AG10803 (cell line): ENCODE data around the gene MEF2D.

Source experiments
- DNase-seq: peaks from one replicate; pipeline ENCODE4 v3.0.0; 2010; ENCODE audit warnings: low read depth
- H3K4me3 ChIP-seq: 2 replicates; pipeline ENCODE4 v1.5.1; 2011; ENCODE audit warnings: mild to moderate bottlenecking, low read length, control low read depth
- TF ChIP-seq, protein P1 (sequence below): conservative IDR thresholded peaks from 2 replicates; pipeline ENCODE4 v1.5.1; 2011; ENCODE audit warnings: mild to moderate bottlenecking, low read length, control low read depth, inconsistent platforms

Gene MEF2D

GRCh38 chr1:156468693-156469345 lies 31.8 kb downstream of the MEF2D start:
- DNase-seq: no peak
- TF ChIP-seq, protein P1, sequence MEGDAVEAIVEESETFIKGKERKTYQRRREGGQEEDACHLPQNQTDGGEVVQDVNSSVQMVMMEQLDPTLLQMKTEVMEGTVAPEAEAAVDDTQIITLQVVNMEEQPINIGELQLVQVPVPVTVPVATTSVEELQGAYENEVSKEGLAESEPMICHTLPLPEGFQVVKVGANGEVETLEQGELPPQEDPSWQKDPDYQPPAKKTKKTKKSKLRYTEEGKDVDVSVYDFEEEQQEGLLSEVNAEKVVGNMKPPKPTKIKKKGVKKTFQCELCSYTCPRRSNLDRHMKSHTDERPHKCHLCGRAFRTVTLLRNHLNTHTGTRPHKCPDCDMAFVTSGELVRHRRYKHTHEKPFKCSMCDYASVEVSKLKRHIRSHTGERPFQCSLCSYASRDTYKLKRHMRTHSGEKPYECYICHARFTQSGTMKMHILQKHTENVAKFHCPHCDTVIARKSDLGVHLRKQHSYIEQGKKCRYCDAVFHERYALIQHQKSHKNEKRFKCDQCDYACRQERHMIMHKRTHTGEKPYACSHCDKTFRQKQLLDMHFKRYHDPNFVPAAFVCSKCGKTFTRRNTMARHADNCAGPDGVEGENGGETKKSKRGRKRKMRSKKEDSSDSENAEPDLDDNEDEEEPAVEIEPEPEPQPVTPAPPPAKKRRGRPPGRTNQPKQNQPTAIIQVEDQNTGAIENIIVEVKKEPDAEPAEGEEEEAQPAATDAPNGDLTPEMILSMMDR: no peak

GRCh38 chr1:156467906-156468305 lies 32.7 kb downstream of the MEF2D start:
- no peak for DNase-seq
- H3K4me3 ChIP-seq: no peak overlapping the region
- TF ChIP-seq, protein P1: no peak

More at GRCh38 chr1:156468693-156469345, 31.8 kb downstream of the MEF2D start:
- H3K4me3 ChIP-seq: no peak overlapping the region

- TF ChIP-seq, protein P1: no peak
- H3K4me3 ChIP-seq: no peak overlapping the region
- DNase-seq: no peak
These were observed 33.2 kb downstream of the MEF2D start for GRCh38 chr1:156467385-156467784.

GRCh38 chr1:156465747-156466365 lies 34.7 kb downstream of the MEF2D start:
- DNase-seq: no peak
- no peak overlapping the region for H3K4me3 ChIP-seq
- TF ChIP-seq, protein P1: peak; percentile 15; the same call in 1 of the 2 replicates

DNA sequence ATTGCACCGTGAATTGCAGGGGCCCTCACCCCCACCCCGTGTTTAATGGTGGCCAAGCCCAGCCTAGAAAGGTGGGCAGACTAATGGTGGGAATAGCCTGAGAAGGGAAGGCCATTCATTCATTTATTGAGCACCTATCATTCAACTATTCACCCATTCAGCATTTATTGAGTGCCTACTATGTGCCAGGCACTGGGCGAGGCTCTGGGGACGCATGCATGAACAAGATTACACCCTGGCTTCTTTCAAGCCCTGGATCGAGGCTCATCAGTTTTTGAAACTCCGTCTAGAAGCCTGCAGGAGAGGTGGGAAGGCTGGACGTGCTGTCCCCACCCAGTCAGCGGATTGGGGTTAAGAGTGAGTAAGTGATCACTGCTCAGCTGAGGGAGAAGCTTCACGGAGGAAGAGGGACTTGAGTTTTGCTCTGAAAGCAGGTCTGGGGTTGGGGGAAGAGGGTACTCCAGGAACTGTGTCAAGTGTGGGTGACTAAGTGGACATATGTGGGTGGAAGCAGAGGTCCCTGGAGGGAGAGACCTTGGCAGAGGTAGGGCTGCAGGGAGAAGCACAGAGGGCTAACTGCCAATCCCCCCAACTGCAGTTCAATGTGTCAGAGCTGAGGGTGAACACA lies 35.6 kb downstream of the MEF2D start:
- H3K4me3 ChIP-seq: no peak overlapping the region
- no peak for DNase-seq
- TF ChIP-seq, protein P1: no peak

DNA sequence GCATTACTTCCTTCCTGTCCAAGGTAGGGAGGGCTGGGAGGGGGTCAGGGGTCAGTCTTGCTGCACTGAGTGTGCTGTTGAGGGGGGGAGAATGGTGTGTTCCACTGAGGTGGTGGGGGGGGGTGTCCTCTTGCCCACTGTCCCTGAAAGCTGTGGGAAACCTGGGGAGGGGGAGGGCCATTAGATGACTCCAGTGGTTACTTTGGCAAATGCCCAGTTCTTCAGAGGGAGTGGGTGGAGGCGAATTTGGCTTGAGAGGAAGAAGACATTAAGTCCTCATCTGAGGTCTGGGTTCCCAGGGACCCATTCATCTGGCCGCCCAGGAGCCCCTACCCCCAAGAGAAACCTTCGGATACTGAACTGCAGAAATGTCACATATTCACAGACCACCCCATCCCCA lies 36.2 kb downstream of the MEF2D start:
- TF ChIP-seq, protein P1: no peak

DNA sequence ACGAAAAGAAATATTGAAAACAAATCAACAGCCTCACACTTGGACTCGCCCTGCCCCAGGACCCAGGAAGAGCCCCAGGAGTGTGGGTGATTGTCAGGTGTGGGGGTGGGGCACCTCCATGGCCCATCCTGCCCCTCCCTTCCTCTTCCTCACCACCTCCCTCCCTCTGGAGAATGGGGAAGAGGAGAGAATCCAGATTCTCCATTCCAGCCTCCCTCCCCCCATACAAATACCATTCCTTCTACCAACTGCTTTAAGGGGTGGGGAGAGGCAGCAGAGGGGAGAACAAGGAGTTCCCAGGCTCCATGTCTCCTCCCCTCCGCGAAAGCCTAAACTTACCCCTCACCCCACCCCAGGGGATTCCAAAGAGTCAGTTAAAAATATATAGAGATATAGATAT lies 36.7 kb downstream of the MEF2D start:
- DNase-seq: no peak
- TF ChIP-seq, protein P1: no peak
- H3K4me3 ChIP-seq: no peak overlapping the region

More for the DNA sequence above, 36.2 kb downstream of the MEF2D start:
- no peak overlapping the region for H3K4me3 ChIP-seq
- DNase-seq: no peak
